ENCODE measurements around the gene WDR76.

DNA sequence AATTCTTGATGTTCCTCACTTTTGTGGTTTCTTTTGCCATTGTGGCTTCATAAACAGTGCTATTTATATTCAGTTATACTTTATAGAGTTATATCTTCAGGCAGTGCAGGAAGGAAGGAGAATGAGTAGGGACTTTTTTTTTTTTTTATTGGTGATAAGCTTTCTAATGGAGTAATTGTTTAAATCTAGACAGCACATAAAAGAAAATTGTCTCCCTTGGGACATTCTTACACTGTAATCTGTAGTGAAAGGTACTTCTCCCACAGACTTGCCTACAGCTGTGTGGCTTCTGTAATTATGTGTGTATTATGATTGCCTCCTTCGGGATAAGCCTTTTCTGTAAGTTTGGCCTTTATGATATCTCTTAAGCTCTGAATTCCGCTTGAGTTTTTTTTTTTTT lies 41.6 kb downstream of the WDR76 start:
- TF ChIP-seq, protein P1, sequence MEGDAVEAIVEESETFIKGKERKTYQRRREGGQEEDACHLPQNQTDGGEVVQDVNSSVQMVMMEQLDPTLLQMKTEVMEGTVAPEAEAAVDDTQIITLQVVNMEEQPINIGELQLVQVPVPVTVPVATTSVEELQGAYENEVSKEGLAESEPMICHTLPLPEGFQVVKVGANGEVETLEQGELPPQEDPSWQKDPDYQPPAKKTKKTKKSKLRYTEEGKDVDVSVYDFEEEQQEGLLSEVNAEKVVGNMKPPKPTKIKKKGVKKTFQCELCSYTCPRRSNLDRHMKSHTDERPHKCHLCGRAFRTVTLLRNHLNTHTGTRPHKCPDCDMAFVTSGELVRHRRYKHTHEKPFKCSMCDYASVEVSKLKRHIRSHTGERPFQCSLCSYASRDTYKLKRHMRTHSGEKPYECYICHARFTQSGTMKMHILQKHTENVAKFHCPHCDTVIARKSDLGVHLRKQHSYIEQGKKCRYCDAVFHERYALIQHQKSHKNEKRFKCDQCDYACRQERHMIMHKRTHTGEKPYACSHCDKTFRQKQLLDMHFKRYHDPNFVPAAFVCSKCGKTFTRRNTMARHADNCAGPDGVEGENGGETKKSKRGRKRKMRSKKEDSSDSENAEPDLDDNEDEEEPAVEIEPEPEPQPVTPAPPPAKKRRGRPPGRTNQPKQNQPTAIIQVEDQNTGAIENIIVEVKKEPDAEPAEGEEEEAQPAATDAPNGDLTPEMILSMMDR (IDR thresholded peaks at IDR 0.05; ENCODE audit: insufficient read depth, low read length) = no peak
- TF ChIP-seq POLR2AphosphoS5 (IDR thresholded peaks at IDR 0.05; ENCODE audit: low read depth) (no peak), SPI1 (IDR thresholded peaks at IDR 0.05; ENCODE audit: borderline replicate concordance, low read depth) (no peak)

All from HL-60 (cell line).